ENCODE results near the gene EGLN2. TPM values are rescaled to one million over a fixed set of nuclear protein-coding genes. Genes with fewer than 3 reads are reported as not detected.

Gene EGLN2
- total and polyA plus RNA-seq, 9 of the 15 experiments (the other 6 are each of a cell fraction or from before 2014, with no cell fraction given): 9.6 to 114 (median 71.0) TPM

DNA sequence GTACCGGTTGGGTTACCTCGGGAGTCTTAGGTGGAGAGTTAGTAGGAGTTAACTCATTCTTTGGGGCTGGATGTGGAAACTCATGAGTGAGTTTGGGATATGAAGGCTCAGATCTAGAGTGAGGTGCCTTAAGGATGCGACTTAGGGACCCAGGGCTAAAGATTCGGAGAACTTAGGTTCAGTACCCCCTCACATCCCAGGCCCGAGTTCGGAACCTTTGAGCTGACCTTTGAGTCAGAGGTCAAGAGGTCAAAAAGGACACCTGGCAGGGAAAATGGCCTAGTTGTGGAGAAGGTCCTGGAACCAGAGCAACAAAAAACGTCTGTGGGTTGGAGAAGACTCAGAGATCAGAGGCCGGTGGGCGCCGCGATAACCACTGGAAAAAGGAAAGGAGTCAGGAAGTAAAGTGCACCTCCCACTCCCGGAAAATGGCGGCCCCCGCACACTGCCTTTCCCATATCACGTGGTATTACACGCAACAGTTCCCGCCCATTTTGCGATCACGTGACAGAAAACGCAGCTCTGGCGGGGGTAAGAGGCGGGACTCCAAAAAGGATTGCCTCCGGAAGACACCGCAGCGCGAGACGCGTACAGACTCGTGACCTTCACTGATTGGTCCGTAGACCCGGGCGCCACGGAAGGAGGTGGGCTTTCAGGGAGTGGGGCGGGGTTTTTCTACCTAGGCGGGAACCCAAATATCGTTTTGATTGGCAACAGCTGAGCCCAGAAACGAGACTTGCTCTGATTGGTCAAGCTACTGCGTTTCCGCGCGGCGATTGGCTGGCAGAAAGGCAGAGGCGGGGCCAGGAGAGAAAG lies 48.7 kb upstream of the EGLN2 start, which contains the start of gene ACTMAP (continued):
- TF ChIP-seq, protein P1, sequence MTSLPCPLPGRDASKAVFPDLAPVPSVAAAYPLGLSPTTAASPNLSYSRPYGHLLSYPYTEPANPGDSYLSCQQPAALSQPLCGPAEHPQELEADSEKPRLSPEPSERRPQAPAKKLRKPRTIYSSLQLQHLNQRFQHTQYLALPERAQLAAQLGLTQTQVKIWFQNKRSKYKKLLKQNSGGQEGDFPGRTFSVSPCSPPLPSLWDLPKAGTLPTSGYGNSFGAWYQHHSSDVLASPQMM (CRISPR knock-in tag; IDR thresholded peaks at IDR 0.05): no peak
- TF ChIP-seq ZNF324 (CRISPR knock-in tag; IDR thresholded peaks at IDR 0.05): no peak
- TF ChIP-seq, protein P2, sequence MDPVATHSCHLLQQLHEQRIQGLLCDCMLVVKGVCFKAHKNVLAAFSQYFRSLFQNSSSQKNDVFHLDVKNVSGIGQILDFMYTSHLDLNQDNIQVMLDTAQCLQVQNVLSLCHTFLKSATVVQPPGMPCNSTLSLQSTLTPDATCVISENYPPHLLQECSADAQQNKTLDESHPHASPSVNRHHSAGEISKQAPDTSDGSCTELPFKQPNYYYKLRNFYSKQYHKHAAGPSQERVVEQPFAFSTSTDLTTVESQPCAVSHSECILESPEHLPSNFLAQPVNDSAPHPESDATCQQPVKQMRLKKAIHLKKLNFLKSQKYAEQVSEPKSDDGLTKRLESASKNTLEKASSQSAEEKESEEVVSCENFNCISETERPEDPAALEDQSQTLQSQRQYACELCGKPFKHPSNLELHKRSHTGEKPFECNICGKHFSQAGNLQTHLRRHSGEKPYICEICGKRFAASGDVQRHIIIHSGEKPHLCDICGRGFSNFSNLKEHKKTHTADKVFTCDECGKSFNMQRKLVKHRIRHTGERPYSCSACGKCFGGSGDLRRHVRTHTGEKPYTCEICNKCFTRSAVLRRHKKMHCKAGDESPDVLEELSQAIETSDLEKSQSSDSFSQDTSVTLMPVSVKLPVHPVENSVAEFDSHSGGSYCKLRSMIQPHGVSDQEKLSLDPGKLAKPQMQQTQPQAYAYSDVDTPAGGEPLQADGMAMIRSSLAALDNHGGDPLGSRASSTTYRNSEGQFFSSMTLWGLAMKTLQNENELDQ (CRISPR knock-in tag; IDR thresholded peaks at IDR 0.05; ENCODE audit: borderline replicate concordance): no peak
- no peak for TF ChIP-seq ZBTB17 (CRISPR knock-in tag; IDR thresholded peaks at IDR 0.05)
- TF ChIP-seq, protein P3, sequence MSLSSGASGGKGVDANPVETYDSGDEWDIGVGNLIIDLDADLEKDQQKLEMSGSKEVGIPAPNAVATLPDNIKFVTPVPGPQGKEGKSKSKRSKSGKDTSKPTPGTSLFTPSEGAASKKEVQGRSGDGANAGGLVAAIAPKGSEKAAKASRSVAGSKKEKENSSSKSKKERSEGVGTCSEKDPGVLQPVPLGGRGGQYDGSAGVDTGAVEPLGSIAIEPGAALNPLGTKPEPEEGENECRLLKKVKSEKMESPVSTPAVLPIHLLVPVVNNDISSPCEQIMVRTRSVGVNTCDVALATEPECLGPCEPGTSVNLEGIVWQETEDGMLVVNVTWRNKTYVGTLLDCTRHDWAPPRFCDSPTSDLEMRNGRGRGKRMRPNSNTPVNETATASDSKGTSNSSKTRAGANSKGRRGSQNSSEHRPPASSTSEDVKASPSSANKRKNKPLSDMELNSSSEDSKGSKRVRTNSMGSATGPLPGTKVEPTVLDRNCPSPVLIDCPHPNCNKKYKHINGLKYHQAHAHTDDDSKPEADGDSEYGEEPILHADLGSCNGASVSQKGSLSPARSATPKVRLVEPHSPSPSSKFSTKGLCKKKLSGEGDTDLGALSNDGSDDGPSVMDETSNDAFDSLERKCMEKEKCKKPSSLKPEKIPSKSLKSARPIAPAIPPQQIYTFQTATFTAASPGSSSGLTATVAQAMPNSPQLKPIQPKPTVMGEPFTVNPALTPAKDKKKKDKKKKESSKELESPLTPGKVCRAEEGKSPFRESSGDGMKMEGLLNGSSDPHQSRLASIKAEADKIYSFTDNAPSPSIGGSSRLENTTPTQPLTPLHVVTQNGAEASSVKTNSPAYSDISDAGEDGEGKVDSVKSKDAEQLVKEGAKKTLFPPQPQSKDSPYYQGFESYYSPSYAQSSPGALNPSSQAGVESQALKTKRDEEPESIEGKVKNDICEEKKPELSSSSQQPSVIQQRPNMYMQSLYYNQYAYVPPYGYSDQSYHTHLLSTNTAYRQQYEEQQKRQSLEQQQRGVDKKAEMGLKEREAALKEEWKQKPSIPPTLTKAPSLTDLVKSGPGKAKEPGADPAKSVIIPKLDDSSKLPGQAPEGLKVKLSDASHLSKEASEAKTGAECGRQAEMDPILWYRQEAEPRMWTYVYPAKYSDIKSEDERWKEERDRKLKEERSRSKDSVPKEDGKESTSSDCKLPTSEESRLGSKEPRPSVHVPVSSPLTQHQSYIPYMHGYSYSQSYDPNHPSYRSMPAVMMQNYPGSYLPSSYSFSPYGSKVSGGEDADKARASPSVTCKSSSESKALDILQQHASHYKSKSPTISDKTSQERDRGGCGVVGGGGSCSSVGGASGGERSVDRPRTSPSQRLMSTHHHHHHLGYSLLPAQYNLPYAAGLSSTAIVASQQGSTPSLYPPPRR (CRISPR knock-in tag; IDR thresholded peaks at IDR 0.05; ENCODE audit: borderline replicate concordance): no peak
- peak; percentile 97 for TF ChIP-seq MBD2 (IDR thresholded peaks at IDR 0.05; ENCODE audit: borderline replicate concordance, low read depth)
- no peak for TF ChIP-seq MAFK (IDR thresholded peaks at IDR 0.05; ENCODE audit: low read length)
- no peak; the same call in 1 of the 2 replicates for TF ChIP-seq ZNF224 (CRISPR knock-in tag; IDR thresholded peaks at IDR 0.05)
- peak; percentile 75 for TF ChIP-seq FOSL1 (tag; conservative IDR thresholded peaks at IDR 0.05)
- TF ChIP-seq CTBP1 (IDR thresholded peaks at IDR 0.05; ENCODE audit: borderline replicate concordance): no peak
- no peak for TF ChIP-seq MIER1 (IDR thresholded peaks at IDR 0.05; ENCODE audit: low read depth)
- TF ChIP-seq, protein P4, sequence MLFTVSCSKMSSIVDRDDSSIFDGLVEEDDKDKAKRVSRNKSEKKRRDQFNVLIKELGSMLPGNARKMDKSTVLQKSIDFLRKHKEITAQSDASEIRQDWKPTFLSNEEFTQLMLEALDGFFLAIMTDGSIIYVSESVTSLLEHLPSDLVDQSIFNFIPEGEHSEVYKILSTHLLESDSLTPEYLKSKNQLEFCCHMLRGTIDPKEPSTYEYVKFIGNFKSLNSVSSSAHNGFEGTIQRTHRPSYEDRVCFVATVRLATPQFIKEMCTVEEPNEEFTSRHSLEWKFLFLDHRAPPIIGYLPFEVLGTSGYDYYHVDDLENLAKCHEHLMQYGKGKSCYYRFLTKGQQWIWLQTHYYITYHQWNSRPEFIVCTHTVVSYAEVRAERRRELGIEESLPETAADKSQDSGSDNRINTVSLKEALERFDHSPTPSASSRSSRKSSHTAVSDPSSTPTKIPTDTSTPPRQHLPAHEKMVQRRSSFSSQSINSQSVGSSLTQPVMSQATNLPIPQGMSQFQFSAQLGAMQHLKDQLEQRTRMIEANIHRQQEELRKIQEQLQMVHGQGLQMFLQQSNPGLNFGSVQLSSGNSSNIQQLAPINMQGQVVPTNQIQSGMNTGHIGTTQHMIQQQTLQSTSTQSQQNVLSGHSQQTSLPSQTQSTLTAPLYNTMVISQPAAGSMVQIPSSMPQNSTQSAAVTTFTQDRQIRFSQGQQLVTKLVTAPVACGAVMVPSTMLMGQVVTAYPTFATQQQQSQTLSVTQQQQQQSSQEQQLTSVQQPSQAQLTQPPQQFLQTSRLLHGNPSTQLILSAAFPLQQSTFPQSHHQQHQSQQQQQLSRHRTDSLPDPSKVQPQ (CRISPR knock-in tag; IDR thresholded peaks at IDR 0.05; ENCODE audit: borderline replicate concordance): peak; percentile 75; the same call in 1 of the 2 replicates
- TF ChIP-seq ZNF41 (CRISPR knock-in tag; conservative IDR thresholded peaks at IDR 0.05): 0 out of 2 replicates have a peak, but pooled peaks have one; percentile 40
- no peak; the same call in 1 of the 2 replicates for TF ChIP-seq ZBED1 (IDR thresholded peaks at IDR 0.05)
- no peak for TF ChIP-seq FOXJ3 (CRISPR knock-in tag; IDR thresholded peaks at IDR 0.05)
- no peak for TF ChIP-seq SMAD2 (IDR thresholded peaks at IDR 0.05; ENCODE audit: low read depth, low read length)
- peak; percentile 70; the same call in 1 of the 2 replicates for TF ChIP-seq HCFC1 (IDR thresholded peaks at IDR 0.05; ENCODE audit: low read depth, low read length)
- TF ChIP-seq SIX5 (IDR thresholded peaks at IDR 0.05; ENCODE audit: borderline replicate concordance in 1 of 2, insufficient read depth in 1 of 2, low read depth in 1 of 2, low read length in 2 of 2): no peak

Measured in K562 (cell line).